ENCODE results near the gene IL10.
A peak's percentile ranks its signal among the peaks of the same experiment; 100 is the strongest.

IL10 gene

GRCh38 chr1:206772243-206772937, at the start of gene IL10:
Gene IL10 (minus strand): TSS chr1:206772494. CDS start chr1:206772435, 59 bp downstream.
- peak within 1 kb of the TSS; percentile 29 for H3K27ac Mint-ChIP-seq
- DNase-seq: no peak
- H3K9me3 Mint-ChIP-seq: no peaks in the 10 kb centered on the region
- H3K4me3 Mint-ChIP-seq: peak within 1 kb of the TSS; percentile 46
- peaks cover 69% of the 10 kb centered on the region for H3K4me1 Mint-ChIP-seq (ENCODE audit: low read depth)
- peaks cover 20% of the 10 kb centered on the region for H3K27me3 Mint-ChIP-seq
- no peaks in the 10 kb centered on the region for H3K36me3 Mint-ChIP-seq (ENCODE audit: low read depth)

GRCh38 chr1:206821493-206821892, 49.2 kb upstream of the IL10 start:
- H3K27ac Mint-ChIP-seq: no peak overlapping the region
- H3K9me3 Mint-ChIP-seq: no peaks in the 10 kb centered on the region
- H3K27me3 Mint-ChIP-seq: no peaks in the 10 kb centered on the region
- H3K36me3 Mint-ChIP-seq (ENCODE audit: low read depth): no peaks in the 10 kb centered on the region
- DNase-seq: no peak
- H3K4me3 Mint-ChIP-seq: no peak overlapping the region
- peaks cover 26% of the 10 kb centered on the region for H3K4me1 Mint-ChIP-seq (ENCODE audit: low read depth)

GRCh38 chr1:206816390-206817287, 44.3 kb upstream of the IL10 start:
- DNase-seq: no peak
- Mint-ChIP-seq H3K4me1 (ENCODE audit: low read depth) (peaks cover 38% of the 10 kb centered on the region), H3K36me3 (ENCODE audit: low read depth) (no peaks in the 10 kb centered on the region), H3K27ac (peak overlapping the region; percentile 90), H3K9me3 (peaks cover 6% of the 10 kb centered on the region), H3K27me3 (no peaks in the 10 kb centered on the region), H3K4me3 (peak overlapping the region; percentile 2)

GRCh38 chr1:206814716-206815341, 42.5 kb upstream of the IL10 start:
- H3K4me3 Mint-ChIP-seq: no peak overlapping the region
- no peak overlapping the region for H3K27ac Mint-ChIP-seq
- peaks cover 6% of the 10 kb centered on the region for H3K9me3 Mint-ChIP-seq
- no peak for DNase-seq
- H3K36me3 Mint-ChIP-seq (ENCODE audit: low read depth): no peaks in the 10 kb centered on the region
- no peaks in the 10 kb centered on the region for H3K27me3 Mint-ChIP-seq
- peaks cover 38% of the 10 kb centered on the region for H3K4me1 Mint-ChIP-seq (ENCODE audit: low read depth)

- DNase-seq: no peak
- Mint-ChIP-seq H3K27me3 (no peaks in the 10 kb centered on the region), H3K9me3 (peaks cover 6% of the 10 kb centered on the region), H3K4me3 (no peak overlapping the region), H3K4me1 (ENCODE audit: low read depth) (peaks cover 47% of the 10 kb centered on the region), H3K27ac (no peak overlapping the region), H3K36me3 (ENCODE audit: low read depth) (no peaks in the 10 kb centered on the region)
Measured at GRCh38 chr1:206812471-206812870, 40.2 kb upstream of the IL10 start.

- Mint-ChIP-seq H3K27ac (no peak overlapping the region), H3K36me3 (ENCODE audit: low read depth) (no peaks in the 10 kb centered on the region), H3K4me1 (ENCODE audit: low read depth) (peaks cover 49% of the 10 kb centered on the region), H3K9me3 (peaks cover 6% of the 10 kb centered on the region), H3K4me3 (no peak overlapping the region), H3K27me3 (no peaks in the 10 kb centered on the region)
- DNase-seq: no peak
Measured at GRCh38 chr1:206809504-206810084, 37.3 kb upstream of the IL10 start.

GRCh38 chr1:206808615-206809014, 36.3 kb upstream of the IL10 start:
- no peak overlapping the region for H3K27ac Mint-ChIP-seq

GRCh38 chr1:206805357-206805756, 33.1 kb upstream of the IL10 start:
- DNase-seq: no peak
- Mint-ChIP-seq H3K4me3 (no peak overlapping the region), H3K27ac (peak overlapping the region; percentile 92), H3K4me1 (ENCODE audit: low read depth) (peaks cover 85% of the 10 kb centered on the region), H3K9me3 (no peaks in the 10 kb centered on the region), H3K36me3 (ENCODE audit: low read depth) (no peaks in the 10 kb centered on the region), H3K27me3 (no peaks in the 10 kb centered on the region)

More at GRCh38 chr1:206808615-206809014, 36.3 kb upstream of the IL10 start:
- DNase-seq: no peak
- H3K27me3 Mint-ChIP-seq: no peaks in the 10 kb centered on the region
- no peak overlapping the region for H3K4me3 Mint-ChIP-seq
- H3K9me3 Mint-ChIP-seq: peaks cover 6% of the 10 kb centered on the region
- H3K4me1 Mint-ChIP-seq (ENCODE audit: low read depth): peaks cover 55% of the 10 kb centered on the region
- H3K36me3 Mint-ChIP-seq (ENCODE audit: low read depth): no peaks in the 10 kb centered on the region

- Mint-ChIP-seq H3K36me3 (ENCODE audit: low read depth) (no peaks in the 10 kb centered on the region), H3K27ac (peak overlapping the region; percentile 92), H3K4me3 (peak overlapping the region; percentile 24), H3K4me1 (ENCODE audit: low read depth) (peaks cover 88% of the 10 kb centered on the region), H3K9me3 (no peaks in the 10 kb centered on the region), H3K27me3 (no peaks in the 10 kb centered on the region)
- DNase-seq: no peak
Measured at GRCh38 chr1:206804156-206804737, 32.0 kb upstream of the IL10 start.

GRCh38 chr1:206803221-206803730, 31.0 kb upstream of the IL10 start:
- no peaks in the 10 kb centered on the region for H3K27me3 Mint-ChIP-seq
- peak overlapping the region; percentile 52 for H3K4me3 Mint-ChIP-seq
- H3K4me1 Mint-ChIP-seq (ENCODE audit: low read depth): peaks cover 88% of the 10 kb centered on the region
- peak overlapping the region; percentile 92 for H3K27ac Mint-ChIP-seq
- DNase-seq: peak; percentile 76
- no peaks in the 10 kb centered on the region for H3K36me3 Mint-ChIP-seq (ENCODE audit: low read depth)
- H3K9me3 Mint-ChIP-seq: no peaks in the 10 kb centered on the region

- no peaks in the 10 kb centered on the region for H3K9me3 Mint-ChIP-seq
- peaks cover 91% of the 10 kb centered on the region for H3K4me1 Mint-ChIP-seq (ENCODE audit: low read depth)
- H3K27me3 Mint-ChIP-seq: no peaks in the 10 kb centered on the region
- no peaks in the 10 kb centered on the region for H3K36me3 Mint-ChIP-seq (ENCODE audit: low read depth)
- DNase-seq: no peak
- H3K4me3 Mint-ChIP-seq: peak overlapping the region; percentile 52
- peak overlapping the region; percentile 92 for H3K27ac Mint-ChIP-seq
Measured at GRCh38 chr1:206802401-206802800, 30.1 kb upstream of the IL10 start.

- Mint-ChIP-seq H3K27ac (peak overlapping the region; percentile 58), H3K27me3 (no peaks in the 10 kb centered on the region), H3K36me3 (ENCODE audit: low read depth) (no peaks in the 10 kb centered on the region), H3K4me3 (no peak overlapping the region), H3K9me3 (no peaks in the 10 kb centered on the region), H3K4me1 (ENCODE audit: low read depth) (peaks cover 82% of the 10 kb centered on the region)
- no peak for DNase-seq
Measured at GRCh38 chr1:206801467-206801866, 29.2 kb upstream of the IL10 start.

- H3K9me3 Mint-ChIP-seq: no peaks in the 10 kb centered on the region
- H3K27me3 Mint-ChIP-seq: no peaks in the 10 kb centered on the region
- no peak for DNase-seq
- H3K36me3 Mint-ChIP-seq (ENCODE audit: low read depth): no peaks in the 10 kb centered on the region
- no peak overlapping the region for H3K4me3 Mint-ChIP-seq
- peaks cover 78% of the 10 kb centered on the region for H3K4me1 Mint-ChIP-seq (ENCODE audit: low read depth)
- H3K27ac Mint-ChIP-seq: no peak overlapping the region
Measured at GRCh38 chr1:206800891-206801290, 28.6 kb upstream of the IL10 start.

- Mint-ChIP-seq H3K27me3 (no peaks in the 10 kb centered on the region), H3K9me3 (no peaks in the 10 kb centered on the region), H3K4me3 (no peak overlapping the region), H3K27ac (no peak overlapping the region), H3K4me1 (ENCODE audit: low read depth) (peaks cover 77% of the 10 kb centered on the region), H3K36me3 (ENCODE audit: low read depth) (no peaks in the 10 kb centered on the region)
- no peak for DNase-seq
Measured at GRCh38 chr1:206800411-206800810, 28.1 kb upstream of the IL10 start.
